Stimulated activated CD4-positive, alpha-beta T cell treated with anti-CD3 and anti-CD28 coated beads, TNF-alpha, amount 100 ng/mL, for 48 hours (primary cell): ENCODE results near the gene TFCP2L1.
"Not testable (repeated sequence)": the region's sequence is repeated elsewhere in the genome, so short reads cannot be mapped to it uniquely, and the experiment has no call there.

Experiments used
- DNase-seq, 3 donors: peaks; one replicate each; pipeline ENCODE4 v3.0.0-alpha.2; 2020; ENCODE audit warnings: low read depth in 3 of 3

Gene TFCP2L1, protein sequence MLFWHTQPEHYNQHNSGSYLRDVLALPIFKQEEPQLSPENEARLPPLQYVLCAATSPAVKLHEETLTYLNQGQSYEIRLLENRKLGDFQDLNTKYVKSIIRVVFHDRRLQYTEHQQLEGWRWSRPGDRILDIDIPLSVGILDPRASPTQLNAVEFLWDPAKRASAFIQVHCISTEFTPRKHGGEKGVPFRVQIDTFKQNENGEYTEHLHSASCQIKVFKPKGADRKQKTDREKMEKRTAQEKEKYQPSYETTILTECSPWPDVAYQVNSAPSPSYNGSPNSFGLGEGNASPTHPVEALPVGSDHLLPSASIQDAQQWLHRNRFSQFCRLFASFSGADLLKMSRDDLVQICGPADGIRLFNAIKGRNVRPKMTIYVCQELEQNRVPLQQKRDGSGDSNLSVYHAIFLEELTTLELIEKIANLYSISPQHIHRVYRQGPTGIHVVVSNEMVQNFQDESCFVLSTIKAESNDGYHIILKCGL

GRCh38 chr2:121284463-121285449 is at the start of gene TFCP2L1:
TFCP2L1 (minus strand) TSS chr2:121285202; CDS start chr2:121285109, 93 bp downstream.
- peak in 1 of 3 donors; percentile 1 for DNase-seq

DNA sequence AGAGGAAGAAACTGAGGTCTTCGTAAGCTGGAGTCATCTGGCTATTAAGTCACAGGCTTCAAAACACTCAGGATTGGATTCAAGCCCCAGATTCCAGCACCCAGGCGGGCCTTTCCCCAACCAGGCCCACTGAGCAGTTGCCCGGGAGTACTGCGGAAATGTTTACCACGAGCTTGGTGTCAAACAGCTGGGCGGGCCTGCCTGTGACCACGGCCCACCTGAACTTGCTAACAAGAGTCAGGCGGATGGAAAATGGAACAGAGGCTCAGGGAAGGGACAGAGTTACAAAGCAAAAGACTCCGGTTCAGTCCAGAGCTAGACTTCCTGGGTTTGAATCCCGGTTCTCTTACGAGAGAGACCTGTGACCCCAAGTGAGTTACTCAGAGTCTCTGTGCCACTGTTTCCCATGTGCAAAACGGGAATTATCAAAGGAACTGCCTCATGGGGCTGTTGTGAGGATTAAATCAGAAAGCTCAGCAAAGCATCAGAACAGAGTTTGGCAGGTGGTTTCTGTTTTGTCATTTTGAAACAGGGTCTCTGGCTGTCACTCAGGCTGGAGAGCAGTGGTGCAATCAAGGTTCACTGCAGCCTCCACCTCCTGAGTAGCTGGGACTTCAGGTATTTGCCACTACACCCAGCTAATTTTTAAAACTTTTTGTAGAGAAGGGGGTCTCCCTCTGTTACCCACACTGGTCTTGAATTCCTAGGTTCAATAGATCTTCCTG is 49.0 kb upstream of the TFCP2L1 start:
- DNase-seq: no peak

DNA sequence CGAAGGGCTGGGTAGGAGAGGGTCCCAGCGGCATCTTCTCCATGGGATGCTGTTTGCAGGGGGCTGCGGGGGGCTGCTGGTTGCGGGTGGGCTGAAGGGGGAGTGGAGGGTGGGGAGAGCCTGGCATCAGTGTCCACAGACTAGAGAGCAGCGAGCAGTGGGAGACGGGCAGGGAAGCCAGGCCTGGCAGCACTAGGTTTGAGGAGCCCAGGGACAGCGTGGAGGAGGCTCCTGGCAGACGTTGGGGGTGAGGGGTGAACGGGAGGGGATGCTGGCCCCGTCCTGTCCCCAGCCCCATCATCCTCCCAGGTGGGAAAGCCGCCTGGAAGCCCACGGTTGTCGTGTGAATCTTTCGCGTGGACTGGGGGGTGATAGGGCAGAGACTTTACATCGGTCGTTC is 48.2 kb upstream of the TFCP2L1 start:
- DNase-seq: no peak

DNA sequence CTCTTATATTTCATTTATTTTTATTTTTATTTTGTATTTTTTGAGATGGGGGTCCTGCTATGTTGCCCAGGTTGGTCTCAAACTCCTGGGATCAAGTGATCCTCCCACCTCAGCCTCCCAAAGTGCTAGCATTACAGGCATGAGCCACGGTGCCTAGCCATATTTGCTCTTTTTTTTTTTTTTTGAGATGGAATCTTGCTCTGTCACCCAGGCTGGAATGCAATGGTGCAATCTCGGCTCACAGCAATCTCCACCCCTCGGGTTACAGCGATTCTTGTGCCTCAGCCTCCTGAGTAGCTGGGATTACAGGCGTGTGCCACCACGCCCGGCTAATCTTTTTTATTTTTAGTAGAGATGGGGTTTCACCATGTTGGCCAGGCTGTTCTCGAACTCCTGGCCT is 46.3 kb upstream of the TFCP2L1 start:
- not testable (repeated sequence) for DNase-seq

- DNase-seq: no peak
Observed at GRCh38 chr2:121330921-121331320, 45.9 kb upstream of the TFCP2L1 start.

DNA sequence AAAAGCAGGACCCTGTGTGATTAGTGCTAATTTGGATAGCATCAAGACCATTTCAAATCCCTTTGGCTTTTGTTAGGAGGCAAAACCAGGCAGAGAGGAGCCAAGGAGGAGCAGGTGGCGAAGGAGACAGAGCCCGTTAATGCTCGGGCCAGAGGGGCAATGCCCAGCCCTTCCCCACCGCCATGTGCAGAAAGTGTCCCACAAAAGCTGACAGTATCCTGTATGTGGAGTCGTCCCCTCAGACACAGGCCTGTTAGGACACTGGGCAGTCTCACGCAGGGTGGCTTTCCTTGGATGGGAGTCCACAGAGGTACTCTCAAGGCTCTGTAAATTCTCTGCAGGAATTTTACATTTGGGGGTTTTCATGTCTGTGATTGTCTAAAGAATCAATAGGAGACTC is 44.8 kb upstream of the TFCP2L1 start:
- no peak for DNase-seq

GRCh38 chr2:121326628-121327027 is 41.6 kb upstream of the TFCP2L1 start:
- no peak for DNase-seq

DNA sequence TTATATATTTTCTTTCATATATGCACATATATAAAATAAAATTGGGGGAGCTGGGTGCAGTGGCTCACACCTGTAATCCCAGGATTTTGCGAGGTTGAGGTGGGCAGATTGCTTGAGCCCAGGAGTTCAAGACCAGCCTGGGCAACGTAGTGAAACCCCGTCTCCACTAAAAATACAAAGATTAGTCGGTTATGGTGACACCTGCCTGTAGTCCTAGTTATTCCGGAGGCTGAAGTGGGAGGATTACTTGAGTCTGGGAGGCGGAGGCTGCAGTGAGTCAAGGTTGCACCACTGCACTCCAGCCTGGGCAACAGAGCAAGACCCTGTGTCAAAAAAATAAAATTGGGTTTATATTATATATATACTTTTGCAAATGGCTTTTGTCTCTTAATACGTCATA is 39.6 kb upstream of the TFCP2L1 start:
- DNase-seq: no peak

DNA sequence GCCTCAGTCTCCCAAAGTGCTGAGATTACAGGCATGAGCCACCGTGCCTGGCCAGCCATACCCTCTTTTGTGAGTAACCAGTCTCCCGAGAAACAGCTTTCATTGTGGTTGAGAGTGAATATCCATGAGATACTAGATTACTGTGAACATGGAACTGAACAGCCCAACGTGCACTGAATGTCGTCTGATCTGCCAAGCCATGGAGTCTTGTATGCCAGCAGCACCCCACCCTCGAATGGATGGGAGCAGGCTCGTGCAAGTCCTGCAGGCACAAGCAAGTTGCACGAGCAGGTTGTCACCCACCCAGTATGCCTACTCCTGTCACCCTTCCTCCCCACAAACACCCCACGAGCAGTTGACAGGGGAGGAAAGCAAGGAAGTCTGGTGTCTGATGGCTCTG is 36.5 kb upstream of the TFCP2L1 start:
- DNase-seq: no peak

- no peak for DNase-seq
Observed at GRCh38 chr2:121319941-121320340, 34.9 kb upstream of the TFCP2L1 start.

GRCh38 chr2:121316986-121317385 is 32.0 kb upstream of the TFCP2L1 start:
- no peak for DNase-seq

- not testable (repeated sequence) for DNase-seq
Observed at GRCh38 chr2:121313701-121314100, 28.7 kb upstream of the TFCP2L1 start.

DNA sequence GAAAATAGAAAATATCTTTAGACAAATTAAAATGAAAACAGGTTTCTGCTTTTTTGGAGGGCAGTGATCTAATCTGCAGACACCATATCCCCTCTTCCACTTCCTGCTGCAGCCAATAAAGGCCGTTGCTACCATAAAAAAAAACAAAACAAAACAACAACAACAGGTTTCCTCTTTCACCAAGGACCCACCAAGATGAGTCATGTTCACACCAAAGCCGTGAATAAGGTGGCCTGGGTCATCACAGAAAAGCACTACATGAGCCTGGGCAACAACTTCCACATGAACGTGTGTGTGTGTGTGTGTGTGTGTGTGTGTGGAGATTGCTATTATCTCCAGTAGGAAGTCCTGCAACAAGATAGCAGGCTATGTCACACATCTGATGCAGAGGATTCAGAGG is 24.8 kb upstream of the TFCP2L1 start:
- no peak for DNase-seq

GRCh38 chr2:121309323-121309722 is 24.3 kb upstream of the TFCP2L1 start:
- no peak for DNase-seq

DNA sequence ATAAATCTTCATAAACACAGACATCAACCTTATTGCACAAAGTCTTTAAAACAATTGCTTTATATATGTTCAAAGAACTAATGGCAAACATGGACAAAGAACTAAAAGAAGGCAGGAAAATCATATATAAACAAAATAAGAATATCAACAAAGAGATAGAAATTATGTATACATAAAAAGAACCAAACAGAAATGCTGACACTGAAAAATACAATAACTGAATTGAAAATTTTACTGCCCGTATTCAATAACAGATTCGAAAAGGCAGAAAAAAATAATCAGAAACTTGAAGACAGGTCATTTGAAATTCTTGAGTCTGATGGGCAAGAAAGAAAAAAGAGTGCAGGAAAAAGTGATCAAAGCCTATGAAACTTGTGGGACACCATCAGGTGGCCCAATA is 22.0 kb upstream of the TFCP2L1 start:
- DNase-seq: no peak

- no peak for DNase-seq
Observed at GRCh38 chr2:121304941-121305340, 19.9 kb upstream of the TFCP2L1 start.

DNA sequence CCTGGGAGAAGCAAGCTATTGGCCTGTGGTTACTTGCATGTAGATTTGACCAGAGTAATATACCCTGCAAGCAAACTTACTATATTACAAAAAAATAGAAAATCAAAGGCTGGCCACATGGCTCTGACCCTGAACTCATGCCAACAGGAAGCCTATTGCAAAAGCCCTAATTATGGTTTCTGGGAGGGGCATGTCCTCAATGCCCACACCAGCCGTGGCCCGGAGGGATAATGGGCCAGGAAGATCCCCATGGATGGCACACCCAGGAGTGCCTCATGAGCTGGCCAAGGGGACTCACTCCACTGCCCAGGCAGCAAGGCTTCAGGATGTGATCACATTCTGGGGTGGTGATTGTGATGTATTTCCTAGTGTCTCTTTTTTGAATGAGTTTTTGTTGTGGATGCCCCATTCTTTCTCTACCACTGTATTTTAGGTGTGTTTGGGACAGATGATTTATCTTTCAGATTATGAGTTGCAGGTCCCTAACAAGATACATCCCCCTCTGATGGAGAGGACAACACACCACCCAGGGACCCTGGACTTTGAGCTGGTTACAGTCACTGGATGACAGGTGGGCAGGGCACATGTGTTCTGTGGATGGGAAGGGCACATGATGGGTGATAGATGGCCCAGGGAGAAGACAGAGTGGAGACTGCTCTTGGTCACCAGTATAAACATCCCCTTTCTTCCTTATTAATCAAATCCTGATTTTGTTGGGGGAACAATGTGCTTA is 18.7 kb upstream of the TFCP2L1 start:
- DNase-seq: no peak

DNA sequence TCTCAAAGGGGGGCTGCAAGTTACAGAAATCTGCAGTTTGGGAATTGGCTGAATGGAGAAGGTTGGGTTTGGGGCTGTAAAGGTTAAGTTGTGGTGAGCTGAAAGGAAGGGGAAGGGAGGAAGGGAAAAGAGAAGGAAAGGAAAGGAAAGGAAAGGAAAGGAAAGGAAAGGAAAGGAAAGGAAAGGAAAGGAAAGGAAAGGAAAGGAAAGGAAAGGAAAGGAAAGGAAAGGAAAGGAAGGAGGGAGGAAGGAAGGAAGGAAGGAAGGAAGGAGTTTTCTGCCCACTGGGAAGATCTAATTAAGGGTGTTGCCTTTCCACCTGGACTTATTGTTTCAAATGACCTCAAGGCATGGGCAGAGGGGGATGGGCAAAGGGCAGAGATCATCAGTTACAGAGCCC is 16.2 kb upstream of the TFCP2L1 start:
- not testable (repeated sequence) for DNase-seq

DNA sequence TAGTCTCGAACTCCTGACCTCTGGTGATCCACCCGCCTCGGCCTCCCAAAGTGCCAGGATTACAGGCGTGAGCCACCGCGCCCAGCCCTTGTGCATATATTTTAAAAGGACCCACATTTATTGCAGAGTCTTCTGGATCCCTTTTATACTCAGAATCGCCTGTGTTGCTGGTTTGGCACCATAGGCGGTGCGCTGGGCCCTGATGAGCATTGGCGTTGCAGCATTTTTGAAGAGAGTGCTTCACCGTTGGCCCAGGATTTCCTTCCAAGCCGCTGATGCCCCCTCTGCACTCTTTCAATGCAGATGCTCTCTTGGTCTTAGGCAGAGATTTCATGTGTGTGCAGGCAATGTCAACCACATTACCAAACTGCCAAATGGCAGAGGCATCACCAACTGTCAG is 13.5 kb upstream of the TFCP2L1 start:
- no peak for DNase-seq

DNA sequence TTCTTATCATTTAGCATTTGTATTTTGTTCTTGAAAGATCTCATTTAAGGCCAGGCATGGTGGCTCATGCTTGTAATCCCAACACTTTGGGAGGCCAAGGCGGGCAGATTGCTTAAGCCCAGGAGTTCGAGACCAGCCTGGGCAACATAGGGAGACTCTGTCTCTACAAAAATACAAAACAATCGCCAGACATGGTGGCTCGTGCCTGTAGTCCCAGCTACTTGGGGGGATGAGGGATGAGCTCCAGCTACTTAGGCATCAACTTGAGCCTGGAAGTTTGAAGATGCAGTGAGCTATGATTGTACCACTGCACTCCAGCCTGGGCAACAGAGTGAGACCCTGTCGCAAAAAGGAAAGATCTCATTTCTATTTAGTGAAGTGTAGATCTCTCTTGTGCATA is 12.9 kb upstream of the TFCP2L1 start:
- not testable (repeated sequence) for DNase-seq

- DNase-seq: no peak
Observed at GRCh38 chr2:121297217-121297830, 12.3 kb upstream of the TFCP2L1 start.
